ENCODE measurements around the gene XKR7. TPM values are rescaled to one million over a fixed set of nuclear protein-coding genes. Genes with fewer than 3 reads are reported as not detected.

Gene XKR7
- total and polyA plus RNA-seq, 8 donors = under 0.01 to 0.58 (median 0.21) TPM; not detected in 4

DNA sequence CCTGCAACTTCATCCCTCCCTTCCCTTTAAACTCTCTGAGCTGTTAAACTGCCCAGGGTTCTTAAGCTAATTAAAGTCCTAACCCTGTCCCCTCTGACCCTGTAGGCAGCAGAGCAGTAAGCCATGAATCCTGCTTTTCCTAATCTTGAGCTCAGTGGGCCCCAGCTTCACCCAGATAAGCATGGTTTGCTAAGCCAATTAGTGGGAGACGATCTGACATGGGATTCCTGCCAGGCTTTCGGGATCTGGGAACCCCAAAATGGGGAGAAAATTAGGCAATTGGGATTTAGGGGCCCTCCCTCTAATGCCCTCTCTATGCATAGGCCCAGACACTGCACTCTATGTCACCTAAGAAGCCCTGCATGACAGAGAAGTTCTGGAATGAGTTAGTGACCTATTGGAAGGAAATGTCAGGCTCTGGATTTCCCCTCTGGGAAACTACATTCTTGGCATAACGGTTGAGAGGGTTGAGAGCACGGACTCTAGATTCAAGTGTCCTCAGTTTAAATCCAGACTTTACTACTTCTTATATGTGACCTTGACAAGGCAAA, 4.6 kb downstream of the XKR7 start:
- H3K9me3 ChIP-seq = no peaks in the 10 kb centered on the region
- no peaks in the 10 kb centered on the region for H3K36me3 ChIP-seq
- H3K4me3 ChIP-seq = no peak overlapping the region
- DNase-seq = no peak
- 28 to 50% (median 35%) methylated on average over 4 of the region's 4 CpGs for WGBS, 5 donors
- no peak overlapping the region for H3K27ac ChIP-seq
- intact Hi-C loops (cut with DNase I; ENCODE audit: low total_unique reads) = no loop called here
- TF ChIP-seq, protein P1, sequence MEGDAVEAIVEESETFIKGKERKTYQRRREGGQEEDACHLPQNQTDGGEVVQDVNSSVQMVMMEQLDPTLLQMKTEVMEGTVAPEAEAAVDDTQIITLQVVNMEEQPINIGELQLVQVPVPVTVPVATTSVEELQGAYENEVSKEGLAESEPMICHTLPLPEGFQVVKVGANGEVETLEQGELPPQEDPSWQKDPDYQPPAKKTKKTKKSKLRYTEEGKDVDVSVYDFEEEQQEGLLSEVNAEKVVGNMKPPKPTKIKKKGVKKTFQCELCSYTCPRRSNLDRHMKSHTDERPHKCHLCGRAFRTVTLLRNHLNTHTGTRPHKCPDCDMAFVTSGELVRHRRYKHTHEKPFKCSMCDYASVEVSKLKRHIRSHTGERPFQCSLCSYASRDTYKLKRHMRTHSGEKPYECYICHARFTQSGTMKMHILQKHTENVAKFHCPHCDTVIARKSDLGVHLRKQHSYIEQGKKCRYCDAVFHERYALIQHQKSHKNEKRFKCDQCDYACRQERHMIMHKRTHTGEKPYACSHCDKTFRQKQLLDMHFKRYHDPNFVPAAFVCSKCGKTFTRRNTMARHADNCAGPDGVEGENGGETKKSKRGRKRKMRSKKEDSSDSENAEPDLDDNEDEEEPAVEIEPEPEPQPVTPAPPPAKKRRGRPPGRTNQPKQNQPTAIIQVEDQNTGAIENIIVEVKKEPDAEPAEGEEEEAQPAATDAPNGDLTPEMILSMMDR (IDR thresholded peaks at IDR 0.05) = no peak
- TF ChIP-seq POLR2A (IDR thresholded peaks at IDR 0.05) (no peak), POLR2AphosphoS5 (IDR thresholded peaks at IDR 0.05) (no peak), EP300 (IDR thresholded peaks at IDR 0.05) (no peak)
- peaks cover 0 to 11% (median 8%) of the 10 kb centered on the region in 4 donors for H3K4me1 ChIP-seq
- H3K27me3 ChIP-seq = peaks cover 0 to 57% (median 28%) of the 10 kb centered on the region in 3 donors

DNA sequence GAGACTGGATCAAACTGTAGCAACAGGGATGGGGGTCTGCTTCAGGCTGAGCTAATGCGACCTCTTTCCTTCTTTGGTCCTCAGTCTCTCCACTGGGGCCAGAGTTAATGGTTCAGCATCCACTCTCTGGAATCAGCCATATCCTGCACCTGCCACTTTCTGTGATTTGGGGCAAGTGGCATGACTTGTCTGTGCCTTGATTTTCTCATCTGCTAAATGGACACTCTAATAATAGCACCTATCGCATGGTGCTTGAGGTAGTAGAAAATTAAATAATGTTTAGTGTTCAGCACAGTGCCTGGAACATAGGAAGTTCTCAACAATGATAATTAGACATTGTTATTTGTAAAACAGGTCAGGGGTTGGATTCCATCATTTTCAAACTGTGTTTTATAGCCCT, 6.3 kb downstream of the XKR7 start:
- no peak overlapping the region for H3K4me3 ChIP-seq
- TF ChIP-seq, protein P1 (IDR thresholded peaks at IDR 0.05) = no peak
- TF ChIP-seq EP300 (IDR thresholded peaks at IDR 0.05) = no peak
- TF ChIP-seq POLR2A (IDR thresholded peaks at IDR 0.05) = no peak
- no peak for TF ChIP-seq POLR2AphosphoS5 (IDR thresholded peaks at IDR 0.05)
- H3K4me1 ChIP-seq = no peaks in the 10 kb centered on the region

GRCh38 chr20:31974951-31975487, 7.1 kb downstream of the XKR7 start:
- H3K36me3 ChIP-seq = no peaks in the 10 kb centered on the region
- no peaks in the 10 kb centered on the region for H3K9me3 ChIP-seq
- no peaks in the 10 kb centered on the region for H3K4me1 ChIP-seq
- TF ChIP-seq POLR2A (IDR thresholded peaks at IDR 0.05) (no peak), POLR2AphosphoS5 (IDR thresholded peaks at IDR 0.05) (no peak), EP300 (IDR thresholded peaks at IDR 0.05) (no peak)
- TF ChIP-seq, protein P1 (IDR thresholded peaks at IDR 0.05) = no peak
- H3K27me3 ChIP-seq = peaks cover 0 to 42% (median 11%) of the 10 kb centered on the region in 3 donors
- intact Hi-C loops (cut with DNase I; ENCODE audit: low total_unique reads) = no loop called here
- H3K27ac ChIP-seq = no peak overlapping the region
- no peak for DNase-seq
- H3K4me3 ChIP-seq = no peak overlapping the region
- 24 to 31% (median 30%) methylated on average over 9 to 10 of the region's 10 CpGs for WGBS, 5 donors

More for the DNA sequence above, 6.3 kb downstream of the XKR7 start:
- Histone ChIP-seq H3K36me3 (no peaks in the 10 kb centered on the region), H3K27ac (no peak overlapping the region), H3K27me3 (peaks cover 0 to 42% (median 13%) of the 10 kb centered on the region in 3 donors), H3K9me3 (no peaks in the 10 kb centered on the region)
- WGBS, 5 donors = 78 to 92% (median 85%) methylated on average over 2 of the region's 2 CpGs
- intact Hi-C loops (cut with DNase I; ENCODE audit: low total_unique reads) = no loop called here
- DNase-seq = no peak

- 81 to 93% (median 87%) methylated on average over 2 of the region's 2 CpGs for WGBS, 5 donors
- Histone ChIP-seq H3K36me3 (no peaks in the 10 kb centered on the region), H3K4me3 (no peak overlapping the region), H3K4me1 (no peaks in the 10 kb centered on the region), H3K9me3 (no peaks in the 10 kb centered on the region), H3K27me3 (peaks cover 0 to 42% (median 11%) of the 10 kb centered on the region in 3 donors), H3K27ac (no peak overlapping the region)
- TF ChIP-seq POLR2A (IDR thresholded peaks at IDR 0.05) (no peak), EP300 (IDR thresholded peaks at IDR 0.05) (no peak), POLR2AphosphoS5 (IDR thresholded peaks at IDR 0.05) (no peak)
- TF ChIP-seq, protein P1 (IDR thresholded peaks at IDR 0.05) = no peak
- DNase-seq = no peak
- intact Hi-C loops (cut with DNase I; ENCODE audit: low total_unique reads) = no loop called here
Measured at GRCh38 chr20:31975874-31976273, 7.9 kb downstream of the XKR7 start.
